ENCODE results near the gene LRRC47. TPM values are rescaled to one million over a fixed set of nuclear protein-coding genes. Genes with fewer than 3 reads are reported as not detected.

LRRC47 gene
- total RNA-seq, 1 donor from 2014 or later = 57.9 TPM

- Mint-ChIP-seq H3K36me3 (ENCODE audit: low read depth) (no peaks in the 10 kb centered on the region), H3K27me3 (ENCODE audit: low read depth) (peaks cover 25% of the 10 kb centered on the region), H3K4me1 (no peaks in the 10 kb centered on the region), H3K9me3 (no peaks in the 10 kb centered on the region), H3K4me3 (no peak overlapping the region), H3K27ac (ENCODE audit: unreplicated experiment) (no peak overlapping the region)
- DNase-seq (ENCODE audit: low read depth, low spot score) = no peak
- no peak for TF ChIP-seq CTCF (conservative IDR thresholded peaks at IDR 0.05)
Observed at GRCh38 chr1:3762873-3763228, 33.4 kb downstream of the LRRC47 start.

- Mint-ChIP-seq H3K27ac (ENCODE audit: unreplicated experiment) (no peak overlapping the region), H3K36me3 (ENCODE audit: low read depth) (no peaks in the 10 kb centered on the region), H3K9me3 (no peaks in the 10 kb centered on the region), H3K4me3 (no peak overlapping the region), H3K4me1 (no peaks in the 10 kb centered on the region), H3K27me3 (ENCODE audit: low read depth) (peaks cover 25% of the 10 kb centered on the region)
- no peak for TF ChIP-seq CTCF (conservative IDR thresholded peaks at IDR 0.05)
- no peak for DNase-seq (ENCODE audit: low read depth, low spot score)
Observed at GRCh38 chr1:3762151-3762872, 34.0 kb downstream of the LRRC47 start.

GRCh38 chr1:3761296-3762010, 34.8 kb downstream of the LRRC47 start:
- Mint-ChIP-seq H3K36me3 (ENCODE audit: low read depth) (no peaks in the 10 kb centered on the region), H3K27ac (ENCODE audit: unreplicated experiment) (no peak overlapping the region), H3K4me3 (no peak overlapping the region), H3K4me1 (no peaks in the 10 kb centered on the region), H3K27me3 (ENCODE audit: low read depth) (peaks cover 28% of the 10 kb centered on the region), H3K9me3 (no peaks in the 10 kb centered on the region)
- TF ChIP-seq CTCF (conservative IDR thresholded peaks at IDR 0.05) = no peak
- DNase-seq (ENCODE audit: low read depth, low spot score) = no peak

- TF ChIP-seq CTCF (conservative IDR thresholded peaks at IDR 0.05) = no peak
- DNase-seq (ENCODE audit: low read depth, low spot score) = no peak
- H3K27me3 Mint-ChIP-seq (ENCODE audit: low read depth) = peaks cover 26% of the 10 kb centered on the region
- no peaks in the 10 kb centered on the region for H3K4me1 Mint-ChIP-seq
- no peak overlapping the region for H3K27ac Mint-ChIP-seq (ENCODE audit: unreplicated experiment)
- no peaks in the 10 kb centered on the region for H3K36me3 Mint-ChIP-seq (ENCODE audit: low read depth)
- H3K9me3 Mint-ChIP-seq = no peaks in the 10 kb centered on the region
- no peak overlapping the region for H3K4me3 Mint-ChIP-seq
Observed at GRCh38 chr1:3759796-3760195, 36.5 kb downstream of the LRRC47 start.

GRCh38 chr1:3759164-3759563, 37.1 kb downstream of the LRRC47 start:
- TF ChIP-seq CTCF (conservative IDR thresholded peaks at IDR 0.05) = no peak
- no peak overlapping the region for H3K27ac Mint-ChIP-seq (ENCODE audit: unreplicated experiment)
- no peaks in the 10 kb centered on the region for H3K9me3 Mint-ChIP-seq
- no peaks in the 10 kb centered on the region for H3K4me1 Mint-ChIP-seq
- no peaks in the 10 kb centered on the region for H3K36me3 Mint-ChIP-seq (ENCODE audit: low read depth)
- H3K27me3 Mint-ChIP-seq (ENCODE audit: low read depth) = peaks cover 24% of the 10 kb centered on the region
- no peak overlapping the region for H3K4me3 Mint-ChIP-seq
- no peak for DNase-seq (ENCODE audit: low read depth, low spot score)

Data from neural crest cell (in vitro differentiated cells).